HG03565 (cell line): ENCODE data around the gene CALCR.
"Not testable (repeated sequence)": the region's sequence is repeated elsewhere in the genome, so short reads cannot be mapped to it uniquely, and the experiment has no call there.

ENCODE experiments used
- ATAC-seq: cut with Tn5 transposase; IDR thresholded peaks from one replicate; pipeline ENCODE4 v1.9.1; 2021; ENCODE audit warnings: mild to moderate bottlenecking, moderate library complexity; ENCODE audit not compliant: unreplicated experiment

The CALCR gene

GRCh38 chr7:93574646-93575554 is at the start of gene CALCR:
CALCR (minus strand) TSS chr7:93574724; CDS start chr7:93486981, 87,743 bp downstream.
- ATAC-seq, result no peak

GRCh38 chr7:93623816-93624215 is 49.3 kb upstream of the CALCR start:
- ATAC-seq, result no peak

DNA sequence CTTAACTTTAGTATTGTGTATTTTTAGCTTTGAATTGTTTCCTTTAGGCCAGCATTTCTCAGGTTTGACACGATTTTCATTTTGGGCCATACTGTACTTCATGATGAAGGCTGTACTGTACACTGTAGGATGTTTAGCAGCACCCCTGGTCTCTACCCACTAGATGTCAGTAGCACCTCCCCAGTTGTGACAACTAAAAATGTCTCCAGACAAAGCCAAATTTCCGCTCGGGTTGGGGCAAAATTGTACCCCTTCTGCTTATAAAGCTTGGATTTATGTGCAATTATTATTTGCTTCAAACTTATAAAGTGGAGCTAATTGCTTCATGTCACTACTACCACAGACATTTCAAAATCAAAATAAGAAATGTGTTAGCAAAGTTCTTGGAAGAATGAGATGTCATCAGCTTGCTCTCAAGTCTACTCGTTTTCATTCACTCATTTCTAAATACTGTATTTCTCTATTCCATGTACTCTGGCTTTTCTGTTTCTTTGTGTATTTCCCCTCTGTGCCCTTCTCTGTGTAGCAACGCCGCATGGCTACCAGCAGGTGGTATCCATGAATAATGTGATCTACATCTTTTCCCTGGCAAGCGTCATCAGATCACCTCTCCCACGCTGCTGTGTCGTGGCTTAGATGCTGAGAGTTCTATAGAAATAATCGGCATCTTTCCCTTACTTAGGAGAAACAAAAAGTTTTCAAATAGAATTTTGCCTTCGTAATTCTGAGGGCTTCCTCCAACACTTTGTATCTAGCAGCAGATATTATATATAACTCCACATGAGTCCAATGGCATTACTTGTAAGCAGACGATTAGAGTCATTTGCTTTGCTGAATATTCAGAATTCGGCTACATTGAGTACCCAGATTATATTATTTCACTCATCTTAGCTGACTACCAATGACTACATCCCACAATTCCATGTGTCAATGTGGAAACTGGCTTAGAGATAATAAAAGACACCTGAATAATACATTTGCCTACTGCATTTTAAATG is 47.8 kb upstream of the CALCR start:
- no peak for ATAC-seq

GRCh38 chr7:93620864-93621263 is 46.3 kb upstream of the CALCR start:
- no peak for ATAC-seq

- ATAC-seq, result no peak
Observed at GRCh38 chr7:93620057-93620456, 45.5 kb upstream of the CALCR start.

DNA sequence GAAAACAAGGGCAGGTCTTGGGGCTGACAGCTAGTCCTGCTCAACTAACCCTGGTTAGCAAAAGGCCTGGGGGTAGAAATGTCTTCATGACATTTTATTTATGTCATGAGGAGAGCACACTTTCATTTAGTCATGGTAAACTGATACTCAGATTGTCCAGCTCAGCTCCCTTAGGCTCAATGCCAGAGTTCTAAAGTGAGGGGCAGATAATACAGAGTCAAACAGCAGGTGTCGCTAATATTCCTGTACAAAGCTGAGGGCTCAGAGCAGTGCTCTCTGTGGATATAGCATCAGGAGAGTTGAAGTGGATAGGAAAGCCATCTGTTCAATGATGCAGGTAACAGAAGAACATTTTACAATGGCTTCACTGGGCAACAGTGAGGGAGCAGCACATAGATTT is 26.8 kb upstream of the CALCR start:
- ATAC-seq, result no peak

- ATAC-seq, result no peak
Observed at GRCh38 chr7:93594250-93594649, 19.7 kb upstream of the CALCR start.

DNA sequence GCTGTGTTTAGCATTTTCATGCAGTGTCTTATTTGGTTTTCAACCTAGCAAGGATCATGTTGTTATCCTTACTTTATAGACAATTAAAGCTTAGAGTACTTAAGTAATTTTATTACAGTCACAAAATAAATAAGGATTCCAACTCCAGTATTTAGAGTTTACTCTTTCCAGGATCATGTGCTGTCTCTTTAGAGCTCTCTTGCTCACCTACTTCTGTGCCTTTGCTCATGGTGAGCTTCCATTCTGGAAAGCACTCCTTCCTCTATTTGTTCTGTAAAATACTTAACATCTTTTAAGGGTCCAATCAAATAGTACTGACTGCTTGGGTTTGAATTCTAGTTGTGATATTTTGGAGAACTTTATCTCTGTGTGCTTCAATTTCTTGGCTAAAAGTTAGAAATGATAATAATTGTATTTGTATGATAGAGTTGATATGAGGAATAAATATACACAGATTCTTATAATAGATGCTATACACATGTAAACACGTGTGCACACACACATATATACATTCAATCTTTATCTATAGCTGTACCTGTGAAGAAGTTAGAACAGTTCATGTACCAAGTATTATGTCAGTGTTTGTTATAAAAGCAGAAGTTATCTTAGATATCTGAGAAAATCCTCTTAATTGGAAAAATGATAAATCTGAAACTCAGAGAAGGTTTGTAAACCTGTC is 18.2 kb upstream of the CALCR start:
- ATAC-seq, result no peak

GRCh38 chr7:93591224-93592050 is 16.9 kb upstream of the CALCR start:
- ATAC-seq, result not testable (repeated sequence)

DNA sequence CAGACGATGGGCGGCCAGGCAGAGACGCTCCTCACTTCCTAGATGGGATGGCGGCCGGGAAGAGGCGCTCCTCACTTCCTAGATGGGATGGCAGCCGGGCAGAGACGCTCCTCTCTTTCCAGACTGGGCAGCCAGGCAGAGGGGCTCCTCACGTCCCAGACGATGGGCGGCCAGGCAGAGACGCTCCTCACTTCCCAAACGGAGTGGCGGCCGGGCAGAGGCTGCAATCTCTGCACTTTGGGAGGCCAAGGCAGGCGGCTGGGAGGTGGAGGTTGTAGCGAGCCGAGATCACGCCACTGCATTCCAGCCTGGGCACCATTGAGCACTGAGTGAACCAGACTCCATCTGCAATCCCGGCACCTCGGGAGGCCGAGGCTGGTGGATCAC is 11.9 kb upstream of the CALCR start:
- ATAC-seq, result not testable (repeated sequence)

- ATAC-seq, result not testable (repeated sequence)
Observed at GRCh38 chr7:93585694-93586478, 11.4 kb upstream of the CALCR start.

DNA sequence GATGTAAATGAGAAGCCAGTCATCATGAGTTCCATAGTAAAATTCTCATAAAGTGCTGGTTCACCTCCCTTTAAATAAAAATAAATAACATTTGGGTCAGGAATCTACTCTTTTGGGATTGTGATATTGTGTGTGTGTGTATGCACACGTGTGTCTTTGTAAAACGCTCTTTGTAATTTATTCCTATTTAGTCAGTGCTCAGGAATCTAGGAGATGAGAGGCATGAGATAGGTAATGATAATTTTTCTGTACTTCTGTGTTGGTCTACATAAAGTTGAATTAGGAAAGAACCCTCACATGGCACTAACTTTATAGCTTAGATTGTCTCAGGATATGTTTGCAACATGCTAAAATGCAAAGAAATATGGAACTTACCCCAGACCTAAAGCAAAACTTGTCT is 4.9 kb upstream of the CALCR start:
- ATAC-seq, result no peak

GRCh38 chr7:93578762-93579161 is 4.2 kb upstream of the CALCR start:
- ATAC-seq, result no peak

DNA sequence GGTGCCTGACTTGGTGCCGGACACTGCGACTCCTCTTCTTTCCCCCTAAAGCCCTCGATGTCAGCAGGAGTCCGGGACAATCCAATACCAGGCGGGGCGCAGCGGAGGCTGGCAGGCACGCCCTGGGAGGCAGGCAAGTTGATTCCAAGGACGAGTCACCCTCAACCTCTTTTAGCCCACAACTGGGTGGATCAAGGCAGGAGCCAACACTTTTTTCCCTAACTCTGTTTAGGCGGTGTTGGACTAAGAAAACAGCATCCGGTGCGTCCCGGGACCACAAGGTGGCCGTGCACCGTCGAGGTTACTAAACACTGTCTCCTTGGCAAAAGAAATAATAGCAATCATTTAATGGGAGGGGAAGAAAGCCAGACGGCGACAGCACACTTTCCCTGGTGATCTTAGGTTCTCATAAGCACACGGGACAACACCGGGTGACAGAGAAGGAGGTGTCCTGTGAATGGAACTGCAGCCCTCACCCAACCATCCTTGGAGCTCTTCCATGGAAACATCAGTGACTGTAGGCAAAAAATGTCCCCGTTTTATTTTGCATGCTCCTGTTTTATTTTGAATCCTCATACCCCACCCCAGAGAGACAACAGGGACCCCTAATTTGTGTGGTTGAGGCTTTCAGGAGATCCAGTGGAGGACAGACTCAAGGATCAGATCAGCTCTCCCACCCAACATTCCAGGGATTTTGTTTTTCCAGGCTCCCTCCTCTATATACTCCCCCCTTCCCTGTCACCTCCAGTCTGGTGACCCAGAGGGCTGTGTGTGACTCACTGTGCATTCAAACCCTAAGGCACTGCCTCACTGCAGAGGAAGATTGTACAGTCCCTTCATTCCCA is 1.3 kb upstream of the CALCR start:
- ATAC-seq, result no peak

- ATAC-seq, result no peak
Observed at GRCh38 chr7:93574269-93574645, 267 bp downstream of the CALCR start.

DNA sequence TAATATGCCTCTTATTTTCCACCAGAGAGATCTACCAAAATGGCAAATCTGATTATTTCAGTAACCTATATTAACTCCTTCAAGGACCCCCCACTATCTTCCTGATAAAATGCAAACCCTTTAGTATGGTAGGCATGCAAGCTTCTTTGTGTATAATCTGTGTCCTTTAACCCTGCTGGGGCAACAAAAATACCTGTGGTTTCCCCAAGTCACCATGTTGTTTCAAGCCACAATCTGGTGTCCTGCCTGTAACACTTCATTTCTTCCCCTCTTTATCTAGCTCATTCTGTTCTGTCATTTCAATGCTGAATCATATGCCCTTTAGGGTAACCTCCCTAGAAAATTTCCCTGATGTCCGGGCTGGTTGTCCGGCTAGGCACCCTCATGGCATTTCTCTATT is 5.3 kb downstream of the CALCR start:
- no peak for ATAC-seq

DNA sequence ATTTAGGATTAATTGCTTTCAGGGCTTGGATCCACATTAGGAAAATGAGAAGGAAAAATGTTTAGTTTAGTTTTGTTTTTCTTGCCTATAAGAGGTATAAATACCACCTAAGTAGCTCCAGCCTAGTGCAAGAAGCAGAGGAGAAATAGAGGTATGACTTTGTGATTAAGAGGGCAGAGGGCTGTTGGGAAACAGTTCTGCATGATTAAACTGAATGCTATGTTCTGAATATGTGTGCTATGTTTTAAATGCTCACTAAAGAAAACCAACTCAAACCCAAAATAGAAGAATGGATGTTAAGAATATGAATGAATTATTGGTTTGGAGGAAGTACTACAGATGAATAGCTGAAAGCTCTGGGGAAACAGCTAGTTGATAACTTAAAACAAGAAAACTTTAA is 7.6 kb downstream of the CALCR start:
- no peak for ATAC-seq

DNA sequence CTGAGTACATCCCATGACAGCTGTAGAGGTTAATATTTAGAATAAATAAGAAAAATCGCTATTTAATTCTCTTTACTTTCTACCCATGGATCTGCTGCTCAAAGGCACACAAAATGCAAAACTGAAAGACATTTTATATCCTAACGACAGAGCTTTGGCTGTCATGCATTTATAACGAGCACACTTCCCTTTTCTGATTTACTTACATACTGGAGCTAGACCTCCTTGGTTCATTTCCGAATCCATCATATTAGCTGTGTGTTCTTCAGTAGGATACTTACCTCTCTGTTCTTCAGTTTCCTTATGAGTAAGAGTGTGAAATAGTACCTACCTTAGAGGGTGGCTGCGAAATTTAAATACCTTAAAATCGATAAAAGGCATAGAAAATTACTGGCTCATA is 10.9 kb downstream of the CALCR start:
- ATAC-seq, result no peak

DNA sequence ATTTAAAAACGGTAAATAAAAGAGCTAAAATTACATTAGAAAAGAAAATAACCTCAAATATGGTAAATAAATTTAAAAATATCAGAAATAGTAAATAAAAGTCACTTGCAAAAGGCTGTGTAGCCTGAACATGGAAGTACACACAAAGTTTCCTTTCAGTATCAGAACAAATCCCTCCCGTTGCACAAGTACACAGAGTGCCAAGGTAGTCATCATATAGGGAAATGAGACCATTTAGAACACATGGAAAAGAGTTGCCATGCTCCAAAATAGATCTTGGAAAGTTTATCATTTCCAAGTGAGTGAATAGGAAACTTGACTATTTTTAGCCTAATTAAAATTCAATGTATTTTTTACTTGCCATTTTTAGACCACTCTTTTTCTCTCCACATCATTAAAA is 11.6 kb downstream of the CALCR start:
- ATAC-seq, result no peak
